Breast epithelium (tissue), 4 donors: ENCODE measurements around the gene CPPED1. TPM values are rescaled to one million over a fixed set of nuclear protein-coding genes. Genes with fewer than 3 reads are reported as not detected.
"Not testable (repeated sequence)": the region's sequence is repeated elsewhere in the genome, so short reads cannot be mapped to it uniquely, and the experiment has no call there.

Source experiments
- DNase-seq, 2 donors: peaks; one replicate each; pipeline ENCODE4 v3.0.0-alpha.2; 2019; ENCODE audit warnings: low spot score in 2 of 2
- H3K27ac ChIP-seq, 2 donors: fragments of 200-600 bp; sonication (generic) in 1 of 2; one replicate each; pipeline ENCODE4 v1.5.1; 2016 to 2019; ENCODE audit warnings: mild to moderate bottlenecking in 1 of 2
- H3K27me3 ChIP-seq, 2 donors: fragments of 200-600 bp; sonication (generic) in 1 of 2; one replicate each; pipeline versions ENCODE4 v1.5.1 to v1.6.0; 2017 to 2019; ENCODE audit warnings: control low read depth in 1 of 2, mild to moderate bottlenecking in 1 of 2
- H3K36me3 ChIP-seq: fragments of 200-600 bp; one replicate; pipeline ENCODE4 v1.5.1; 2019
- H3K4me1 ChIP-seq, 2 donors: fragments of 200-600 bp; sonication (generic); one replicate each; pipeline ENCODE4 v1.5.1; 2016 to 2019; ENCODE audit warnings: control low read depth in 1 of 2
- H3K4me3 ChIP-seq, 3 donors: fragments of 200-600 bp; sonication (generic); 1 replicate in 2 of 3; 2 replicates in 1 of 3; pipeline ENCODE4 v1.5.1; 2016 to 2019; ENCODE audit warnings: mild to moderate bottlenecking in 3 of 3, moderate library complexity in 2 of 3
- H3K9me3 ChIP-seq, 2 donors: fragments of 200-600 bp; sonication (generic) in 1 of 2; one replicate each; pipeline ENCODE4 v1.5.1; 2016 to 2019; ENCODE audit warnings: control low read depth in 1 of 2
- POLR2A ChIP-seq: fragments of 450-650 bp; IDR thresholded peaks from one replicate; pipeline ENCODE4 v1.6.1; 2016; ENCODE audit warnings: antibody characterized with exemption, mild to moderate bottlenecking, moderate library complexity
- POLR2AphosphoS5 ChIP-seq, 3 donors: sonication (generic); formaldehyde crosslinking; IDR thresholded peaks; one replicate each; pipeline ENCODE4 v1.6.1; 2017; ENCODE audit warnings: antibody characterized with exemption in 3 of 3
- intact Hi-C: fragments of 100-400 bp; cut with DNase I; formaldehyde crosslinking; loops from one replicate; pipeline ENCODE4 v1.15.1; 2023; ENCODE audit warnings: low total_unique reads
- total RNA-seq, 3 donors: library from RNA; depleted of rRNA; stranded (reverse); fragments of >200 nt; gene quantifications; one replicate each; pipeline ENCODE4 v1.1.0, GENCODE V29; 2016
- TF ChIP-seq, protein P1 (sequence below), 3 donors: fragments of 450-650 bp; IDR thresholded peaks; one replicate each; pipeline ENCODE4 v1.5.1; 2016 to 2017; ENCODE audit warnings: antibody characterized with exemption in 3 of 3, mild to moderate bottlenecking in 3 of 3, moderate library complexity in 3 of 3

CPPED1 gene
- total RNA-seq, 3 donors from 2014 or later: 9.2 to 23.0 (median 16.4) TPM

DNA sequence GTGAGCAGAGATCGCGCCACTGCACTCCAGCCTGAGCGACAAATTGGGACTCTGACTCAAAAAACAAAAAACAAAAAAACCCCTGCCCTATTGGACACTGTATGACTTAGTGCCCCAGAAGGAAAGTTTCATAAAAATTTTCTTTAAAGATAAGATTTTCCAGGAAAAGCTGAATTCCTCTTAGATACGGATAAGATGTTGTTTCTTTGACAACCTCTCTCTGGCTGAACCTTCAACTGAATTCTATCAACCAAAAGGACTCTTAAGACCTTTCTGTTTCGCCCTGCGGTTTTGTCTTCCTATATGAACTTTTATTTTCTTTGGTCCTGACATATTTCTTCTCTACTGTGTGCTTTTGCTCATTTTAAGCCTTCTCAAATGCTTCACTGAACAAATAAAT lies 35.8 kb downstream of the CPPED1 start:
- Histone ChIP-seq H3K4me1 (no peaks in the 10 kb centered on the region), H3K27ac (no peak overlapping the region), H3K9me3 (no peaks in the 10 kb centered on the region), H3K27me3 (no peaks in the 10 kb centered on the region), H3K36me3 (no peaks in the 10 kb centered on the region), H3K4me3 (no peak overlapping the region)
- no peak for DNase-seq
- intact Hi-C loops: no loop called here
- TF ChIP-seq POLR2A (no peak), POLR2AphosphoS5 (IDR thresholded peaks at IDR 0.05) (no peak)
- TF ChIP-seq, protein P1, sequence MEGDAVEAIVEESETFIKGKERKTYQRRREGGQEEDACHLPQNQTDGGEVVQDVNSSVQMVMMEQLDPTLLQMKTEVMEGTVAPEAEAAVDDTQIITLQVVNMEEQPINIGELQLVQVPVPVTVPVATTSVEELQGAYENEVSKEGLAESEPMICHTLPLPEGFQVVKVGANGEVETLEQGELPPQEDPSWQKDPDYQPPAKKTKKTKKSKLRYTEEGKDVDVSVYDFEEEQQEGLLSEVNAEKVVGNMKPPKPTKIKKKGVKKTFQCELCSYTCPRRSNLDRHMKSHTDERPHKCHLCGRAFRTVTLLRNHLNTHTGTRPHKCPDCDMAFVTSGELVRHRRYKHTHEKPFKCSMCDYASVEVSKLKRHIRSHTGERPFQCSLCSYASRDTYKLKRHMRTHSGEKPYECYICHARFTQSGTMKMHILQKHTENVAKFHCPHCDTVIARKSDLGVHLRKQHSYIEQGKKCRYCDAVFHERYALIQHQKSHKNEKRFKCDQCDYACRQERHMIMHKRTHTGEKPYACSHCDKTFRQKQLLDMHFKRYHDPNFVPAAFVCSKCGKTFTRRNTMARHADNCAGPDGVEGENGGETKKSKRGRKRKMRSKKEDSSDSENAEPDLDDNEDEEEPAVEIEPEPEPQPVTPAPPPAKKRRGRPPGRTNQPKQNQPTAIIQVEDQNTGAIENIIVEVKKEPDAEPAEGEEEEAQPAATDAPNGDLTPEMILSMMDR (IDR thresholded peaks at IDR 0.05): no peak

DNA sequence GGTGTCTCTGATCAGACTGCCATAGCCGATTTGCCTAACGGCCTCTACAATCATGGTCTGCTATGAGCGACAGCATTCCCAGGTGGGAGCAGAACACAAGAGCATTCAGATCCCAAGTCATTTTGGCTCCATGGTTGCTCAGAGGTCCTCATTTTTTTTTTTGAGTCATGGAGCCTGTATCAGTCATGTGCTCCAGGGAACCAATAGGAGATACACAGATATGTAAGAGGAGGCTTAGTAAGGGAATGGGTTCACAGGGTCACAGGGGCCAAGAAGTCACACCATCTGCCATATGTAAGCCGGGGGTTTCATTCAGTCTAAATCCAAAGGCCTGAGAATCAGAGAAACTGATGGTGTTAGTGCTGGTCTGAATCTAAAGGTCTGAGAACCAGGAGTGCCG lies 36.8 kb downstream of the CPPED1 start:
- Histone ChIP-seq H3K27ac (no peak overlapping the region), H3K36me3 (no peaks in the 10 kb centered on the region), H3K9me3 (no peaks in the 10 kb centered on the region), H3K4me3 (no peak overlapping the region), H3K27me3 (no peaks in the 10 kb centered on the region), H3K4me1 (no peaks in the 10 kb centered on the region)
- TF ChIP-seq POLR2AphosphoS5 (IDR thresholded peaks at IDR 0.05) (no peak), POLR2A (no peak)
- TF ChIP-seq, protein P1 (IDR thresholded peaks at IDR 0.05): no peak
- DNase-seq: no peak
- intact Hi-C loops: no loop called here

GRCh38 chr16:12766208-12766607 lies 37.5 kb downstream of the CPPED1 start:
- H3K27ac ChIP-seq, intact Hi-C loops, H3K4me3 ChIP-seq, H3K27me3 ChIP-seq, DNase-seq, H3K4me1 ChIP-seq, H3K36me3 ChIP-seq, H3K9me3 ChIP-seq: not testable (repeated sequence)

GRCh38 chr16:12764813-12765488 lies 38.7 kb downstream of the CPPED1 start:
- DNase-seq: no peak
- intact Hi-C loops: no loop called here
- TF ChIP-seq POLR2AphosphoS5 (IDR thresholded peaks at IDR 0.05): no peak
- TF ChIP-seq, protein P1 (IDR thresholded peaks at IDR 0.05): no peak
- no peak for TF ChIP-seq POLR2A
- Histone ChIP-seq H3K9me3 (no peaks in the 10 kb centered on the region), H3K4me1 (no peaks in the 10 kb centered on the region), H3K27me3 (no peaks in the 10 kb centered on the region), H3K36me3 (no peaks in the 10 kb centered on the region), H3K27ac (no peak overlapping the region), H3K4me3 (no peak overlapping the region)

DNA sequence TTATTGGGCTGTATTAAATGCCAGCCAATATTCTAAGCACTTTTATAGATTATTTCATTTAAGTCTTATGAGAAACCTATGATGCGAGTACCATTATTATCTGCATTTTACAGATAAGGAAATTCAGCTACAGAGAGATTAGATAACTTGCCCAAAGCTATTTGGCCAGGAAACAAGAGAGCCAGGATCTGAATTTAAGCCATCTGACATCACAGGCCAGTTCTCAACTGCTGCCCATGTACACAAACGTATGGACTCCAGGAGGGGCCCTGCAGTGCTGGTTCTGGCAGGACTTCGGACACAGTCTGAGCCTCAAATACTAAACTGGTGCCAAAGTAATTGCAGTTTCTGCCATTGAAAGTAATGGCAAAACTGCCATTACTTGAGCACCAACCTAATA lies 40.2 kb downstream of the CPPED1 start:
- DNase-seq: no peak

GRCh38 chr16:12760819-12761611 lies 42.7 kb downstream of the CPPED1 start:
- Histone ChIP-seq H3K9me3 (no peaks in the 10 kb centered on the region), H3K27me3 (no peaks in the 10 kb centered on the region), H3K4me3 (no peak overlapping the region), H3K4me1 (no peaks in the 10 kb centered on the region), H3K36me3 (no peaks in the 10 kb centered on the region), H3K27ac (no peak overlapping the region)
- no peak for DNase-seq
- TF ChIP-seq, protein P1 (IDR thresholded peaks at IDR 0.05): no peak
- TF ChIP-seq POLR2AphosphoS5 (IDR thresholded peaks at IDR 0.05) (no peak), POLR2A (no peak)
- intact Hi-C loops: no loop called here

More for the DNA sequence above, 40.2 kb downstream of the CPPED1 start:
- Histone ChIP-seq H3K36me3 (no peaks in the 10 kb centered on the region), H3K27ac (no peak overlapping the region), H3K27me3 (no peaks in the 10 kb centered on the region), H3K9me3 (no peaks in the 10 kb centered on the region), H3K4me1 (no peaks in the 10 kb centered on the region), H3K4me3 (no peak overlapping the region)
- TF ChIP-seq POLR2AphosphoS5 (IDR thresholded peaks at IDR 0.05): no peak
- intact Hi-C loops: no loop called here
